Caco-2 (cell line): ENCODE data around the gene PRSS33. TPM values are rescaled to one million over a fixed set of nuclear protein-coding genes. Genes with fewer than 3 reads are reported as not detected.

Experiments used
- BruUV-seq: library from RNA; stranded (reverse); fragments of 400-500 nt; replicated peaks from 2 replicates; lab custom pipeline; 2021; lab: Mats Ljungman, UMichigan
- CTCF ChIA-PET: fragments of 300-600 bp; sonication (Branson Sonifier 250); formaldehyde crosslinking; loops from one replicate; lab custom pipeline; 2022; ENCODE audit warnings: antibody characterized with exemption; lab: Charles Lee
- POLR2A ChIA-PET: fragments of 300-600 bp; sonication (Branson Sonifier 250); formaldehyde crosslinking; loops from one replicate; lab custom pipeline; 2022; ENCODE audit warnings: antibody characterized with exemption; lab: Charles Lee
- DNase-seq, 2 experiments: peaks; one replicate each; pipeline versions ENCODE4 v3.0.0 to v3.0.0-alpha.2; 2020 to 2022
- H3K27me3 ChIP-seq: replicated peaks from 2 replicates; pipeline ENCODE4 v1.6.0; 2011; ENCODE audit warnings: low read length; ENCODE audit not compliant: control insufficient read depth, insufficient read depth
- H3K36me3 ChIP-seq: 2 replicates; pipeline ENCODE4 v1.5.1; 2011; ENCODE audit warnings: low read length; ENCODE audit not compliant: control insufficient read depth, insufficient read depth
- H3K4me1 ChIP-seq: fragments of 250-450 bp; sonication (Bioruptor Pico); 2 replicates; pipeline ENCODE4 v1.5.1; 2020; ENCODE audit warnings: mild to moderate bottlenecking
- H3K4me3 ChIP-seq: 2 replicates; pipeline ENCODE4 v1.5.1; 2011; ENCODE audit warnings: low read depth, mild to moderate bottlenecking, control low read depth, low read length
- H3K9me3 ChIP-seq: fragments of 250-450 bp; sonication (Bioruptor Pico); 2 replicates; pipeline ENCODE4 v1.5.1; 2020; ENCODE audit warnings: mild to moderate bottlenecking, moderate library complexity
- H3K27ac Mint-ChIP-seq: one replicate; pipeline ENCODE4 v1.8.0; 2022; ENCODE audit warnings: mixed read lengths; ENCODE audit not compliant: unreplicated experiment
- H3K27me3 Mint-ChIP-seq: one replicate; pipeline ENCODE4 v1.8.0; 2022; ENCODE audit warnings: mixed read lengths; ENCODE audit not compliant: insufficient read depth, unreplicated experiment
- H3K36me3 Mint-ChIP-seq: one replicate; pipeline ENCODE4 v1.8.0; 2022; ENCODE audit warnings: mild to moderate bottlenecking, mixed read lengths; ENCODE audit not compliant: insufficient read depth, unreplicated experiment
- H3K4me1 Mint-ChIP-seq: one replicate; pipeline ENCODE4 v1.8.0; 2022; ENCODE audit warnings: low read depth, mixed read lengths; ENCODE audit not compliant: unreplicated experiment
- H3K4me3 Mint-ChIP-seq: one replicate; pipeline ENCODE4 v1.8.0; 2022; ENCODE audit warnings: mild to moderate bottlenecking, moderate library complexity, mixed read lengths; ENCODE audit not compliant: unreplicated experiment
- H3K9me3 Mint-ChIP-seq: one replicate; pipeline ENCODE4 v1.8.0; 2022; ENCODE audit warnings: mixed read lengths; ENCODE audit not compliant: unreplicated experiment
- CTCF ChIP-seq, 2 experiments: fragments of 200-600 bp in 1 of 2; IDR thresholded peaks; 1 replicate in 1 of 2; 2 replicates in 1 of 2; pipeline versions ENCODE4 v1.5.1 to v1.8.0; 2011 to 2022; ENCODE audit warnings: antibody characterized with exemption in 1 of 2, control low read depth in 1 of 2, inconsistent platforms in 1 of 2, low read depth in 1 of 2, low read length in 1 of 2, mild to moderate bottlenecking in 1 of 2, moderate library complexity in 1 of 2; ENCODE audit not compliant: insufficient read depth in 1 of 2, severe bottlenecking in 1 of 2, unreplicated experiment in 1 of 2
- intact Hi-C: fragments of 100-400 bp; cut with micrococcal nuclease; formaldehyde crosslinking; loops from one replicate; pipeline ENCODE4 v1.10.0; 2022; ENCODE audit not compliant: unreplicated experiment
- total RNA-seq: library from RNA; stranded (reverse); gene quantifications from 2 replicates; pipeline ENCODE4 v1.2.3, GENCODE V29; 2022

PRSS33 gene
- total RNA-seq, 1 experiment from 2014 or later: not detected

GRCh38 chr16:2738615-2739014 is 48.7 kb downstream of the PRSS33 start:
- H3K9me3 ChIP-seq: no peaks in the 10 kb centered on the region
- H3K4me3 Mint-ChIP-seq: no peak overlapping the region
- no peaks in the 10 kb centered on the region for H3K36me3 Mint-ChIP-seq
- H3K27me3 ChIP-seq: no peaks in the 10 kb centered on the region
- CTCF ChIA-PET: interaction anchor here (0.6 kb wide), 1 partner anchor 22 kb away, joined by 3 read pairs; no protein-coding TSS in a partner anchor
- no peaks in the 10 kb centered on the region for H3K4me1 ChIP-seq
- H3K4me3 ChIP-seq: no peak overlapping the region
- TF ChIP-seq CTCF (IDR thresholded peaks at IDR 0.05; ENCODE audit: insufficient read depth in 1 of 2, low read depth in 1 of 2, low read length in 1 of 2, severe bottlenecking in 1 of 2, unreplicated experiment in 1 of 2): no peak
- no peaks in the 10 kb centered on the region for H3K4me1 Mint-ChIP-seq
- no peaks in the 10 kb centered on the region for H3K27me3 Mint-ChIP-seq
- H3K9me3 Mint-ChIP-seq: no peaks in the 10 kb centered on the region
- no peak overlapping the region for H3K27ac Mint-ChIP-seq
- no peak for DNase-seq
- POLR2A ChIA-PET: interaction anchor here (1.7 kb wide), 1 partner anchor 13 kb away, joined by 5 read pairs; the partner anchor contains the start of gene SRRM2
- H3K36me3 ChIP-seq: no peaks in the 10 kb centered on the region
- no TSS peak for BruUV-seq
- intact Hi-C loops: no loop called here

DNA sequence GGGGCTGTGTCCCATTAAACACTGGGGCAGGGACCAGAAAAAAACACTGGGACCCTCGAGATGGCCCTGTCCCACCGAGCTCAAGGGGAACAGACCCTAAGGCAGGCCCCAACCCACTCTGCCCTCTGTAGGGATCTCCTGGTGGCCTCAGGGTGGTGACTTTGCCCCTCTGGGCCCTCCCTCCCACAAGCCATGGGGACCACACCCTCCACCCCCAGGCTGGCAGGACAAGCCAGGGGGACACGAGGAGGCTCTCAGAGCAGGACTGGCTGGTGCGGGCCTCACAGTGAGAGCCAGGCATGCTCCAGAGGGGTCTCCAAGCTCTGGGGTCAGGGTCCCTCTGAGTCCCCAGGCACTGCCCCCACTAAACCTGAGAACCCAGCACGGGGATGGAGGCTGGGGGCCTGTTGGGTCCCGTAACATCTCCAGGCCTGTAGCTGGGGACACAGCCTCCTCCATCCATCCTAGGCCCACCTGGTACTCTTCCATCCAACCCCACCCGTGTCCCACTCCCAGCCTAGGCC is 49.4 kb downstream of the PRSS33 start:
- no peaks in the 10 kb centered on the region for H3K4me1 Mint-ChIP-seq
- no TSS peak for BruUV-seq
- Histone ChIP-seq H3K4me1 (no peaks in the 10 kb centered on the region), H3K9me3 (no peaks in the 10 kb centered on the region), H3K27me3 (no peaks in the 10 kb centered on the region), H3K4me3 (no peak overlapping the region), H3K36me3 (no peaks in the 10 kb centered on the region)
- no peaks in the 10 kb centered on the region for H3K27me3 Mint-ChIP-seq
- TF ChIP-seq CTCF (IDR thresholded peaks at IDR 0.05; ENCODE audit: insufficient read depth in 1 of 2, low read depth in 1 of 2, low read length in 1 of 2, severe bottlenecking in 1 of 2, unreplicated experiment in 1 of 2): no peak
- H3K36me3 Mint-ChIP-seq: no peaks in the 10 kb centered on the region
- no peak overlapping the region for H3K4me3 Mint-ChIP-seq
- DNase-seq: no peak
- intact Hi-C loops: no loop called here
- H3K9me3 Mint-ChIP-seq: no peaks in the 10 kb centered on the region
- ChIA-PET CTCF (interaction anchor here (0.6 kb wide), 1 partner anchor 22 kb away, joined by 3 read pairs; no protein-coding TSS in a partner anchor), POLR2A (interaction anchor here (1.7 kb wide), 1 partner anchor 14 kb away, joined by 5 read pairs; the partner anchor contains the start of gene SRRM2)
- no peak overlapping the region for H3K27ac Mint-ChIP-seq

GRCh38 chr16:2737238-2737605 is 50.1 kb downstream of the PRSS33 start:
- Mint-ChIP-seq H3K9me3 (no peaks in the 10 kb centered on the region), H3K36me3 (no peaks in the 10 kb centered on the region), H3K4me1 (no peaks in the 10 kb centered on the region), H3K27me3 (no peaks in the 10 kb centered on the region), H3K4me3 (no peak overlapping the region), H3K27ac (no peak overlapping the region)
- Histone ChIP-seq H3K4me3 (no peak overlapping the region), H3K27me3 (no peaks in the 10 kb centered on the region), H3K9me3 (no peaks in the 10 kb centered on the region), H3K36me3 (no peaks in the 10 kb centered on the region), H3K4me1 (no peaks in the 10 kb centered on the region)
- DNase-seq: no peak
- intact Hi-C loops: no loop called here
- no peak for TF ChIP-seq CTCF (IDR thresholded peaks at IDR 0.05; ENCODE audit: insufficient read depth in 1 of 2, low read depth in 1 of 2, low read length in 1 of 2, severe bottlenecking in 1 of 2, unreplicated experiment in 1 of 2)
- POLR2A ChIA-PET: no interaction called here
- CTCF ChIA-PET: no interaction called here
- BruUV-seq: no TSS peak
